Smooth muscle cell (in vitro differentiated cells): ENCODE results near the gene OSTN. TPM values are rescaled to one million over a fixed set of nuclear protein-coding genes. Genes with fewer than 3 reads are reported as not detected.

Source experiments
- DNase-seq: peaks from one replicate; lab custom pipeline; 2025; ENCODE audit not compliant: unreplicated experiment; lab: John Stamatoyannopoulos, UW
- H2AFZ ChIP-seq: fragments of 200-600 bp; sonication (generic); 2 replicates; pipeline ENCODE4 v1.6.0; 2016; ENCODE audit warnings: antibody characterized with exemption, low read depth, mild to moderate bottlenecking
- H3F3A ChIP-seq: fragments of 200-600 bp; sonication (generic); 2 replicates; pipeline ENCODE4 v1.6.0; 2017; ENCODE audit warnings: antibody characterized with exemption, low read depth
- H3K27ac ChIP-seq: fragments of 200-600 bp; sonication (generic); 2 replicates; pipeline ENCODE4 v1.5.1; 2016; ENCODE audit warnings: low read depth, mild to moderate bottlenecking
- H3K27me3 ChIP-seq: fragments of 200-600 bp; sonication (generic); 2 replicates; pipeline ENCODE4 v1.6.1; 2016; ENCODE audit warnings: low read depth, mild to moderate bottlenecking
- H3K36me3 ChIP-seq: fragments of 200-600 bp; sonication (generic); 2 replicates; pipeline ENCODE4 v1.5.1; 2016; ENCODE audit warnings: low read depth
- H3K4me1 ChIP-seq: fragments of 200-600 bp; sonication (generic); 2 replicates; pipeline ENCODE4 v1.5.1; 2016; ENCODE audit warnings: low read depth
- H3K4me2 ChIP-seq: fragments of 200-600 bp; sonication (generic); 2 replicates; pipeline ENCODE4 v1.6.0; 2016; ENCODE audit warnings: mild to moderate bottlenecking
- H3K4me3 ChIP-seq: fragments of 200-600 bp; sonication (generic); 2 replicates; pipeline ENCODE4 v1.5.1; 2016; ENCODE audit warnings: mild to moderate bottlenecking
- H3K79me2 ChIP-seq: fragments of 200-600 bp; sonication (generic); 2 replicates; pipeline ENCODE4 v1.6.0; 2016; ENCODE audit warnings: low read depth, mild to moderate bottlenecking
- H3K9ac ChIP-seq: fragments of 200-600 bp; sonication (generic); 2 replicates; pipeline ENCODE4 v1.6.0; 2016; ENCODE audit warnings: low read depth
- H3K9me3 ChIP-seq: fragments of 200-600 bp; sonication (generic); replicated peaks from 2 replicates; pipeline ENCODE4 v1.5.1; 2016; ENCODE audit warnings: low read depth
- H4K20me1 ChIP-seq: fragments of 200-600 bp; sonication (generic); 2 replicates; pipeline ENCODE4 v1.6.0; 2016; ENCODE audit warnings: low read depth
- CTCF ChIP-seq: fragments of 200-600 bp; sonication (generic); IDR thresholded peaks from 2 replicates; pipeline ENCODE4 v1.5.1; 2017; ENCODE audit warnings: borderline replicate concordance, mild to moderate bottlenecking, antibody characterized with exemption; ENCODE audit not compliant: insufficient read depth, poor library complexity, severe bottlenecking
- WGBS: methylation state at CpG from one replicate; pipeline ENCODE4 v1.1.7; 2016; ENCODE audit warnings: low lambda C conversion rate; 5-methylcytosine and 5-hydroxymethylcytosine counted together
- polyA plus RNA-seq: library from polyadenylated mRNA; unstranded; fragments of >200 nt; fragmentation: Nextera tagmentation; extraction: Ambion mirVana; gene quantifications from 2 replicates; pipeline ENCODE4 v1.2.1, GENCODE V29; 2016
- total RNA-seq: library from RNA; depleted of rRNA; stranded (reverse); fragments of >200 nt; gene quantifications from 2 replicates; pipeline ENCODE4 v1.2.3, GENCODE V29; 2014

OSTN gene
- total and polyA plus RNA-seq, 2 experiments from 2014 or later = 0.40 to 1.3 TPM

DNA sequence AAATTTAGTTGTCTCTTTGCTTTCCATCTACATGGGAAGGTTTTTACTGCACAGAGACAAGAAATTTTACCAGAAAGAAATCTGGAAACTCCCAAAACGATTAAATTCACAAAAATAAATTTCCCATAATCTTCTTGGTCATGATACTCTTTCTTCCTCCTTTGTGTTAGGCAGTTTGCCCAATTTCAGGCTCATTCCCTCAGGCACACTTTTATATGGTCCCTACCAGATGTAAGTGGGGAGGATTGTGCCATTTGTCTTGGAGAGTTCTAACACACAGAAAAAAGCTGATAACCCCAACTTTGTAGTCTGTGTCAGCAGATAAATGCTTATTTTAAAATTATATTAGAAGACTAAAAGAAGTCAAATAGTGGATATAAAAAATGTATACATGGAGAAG, 81.1 kb downstream of the OSTN start:
- H3K4me3 ChIP-seq = no peak overlapping the region

DNA sequence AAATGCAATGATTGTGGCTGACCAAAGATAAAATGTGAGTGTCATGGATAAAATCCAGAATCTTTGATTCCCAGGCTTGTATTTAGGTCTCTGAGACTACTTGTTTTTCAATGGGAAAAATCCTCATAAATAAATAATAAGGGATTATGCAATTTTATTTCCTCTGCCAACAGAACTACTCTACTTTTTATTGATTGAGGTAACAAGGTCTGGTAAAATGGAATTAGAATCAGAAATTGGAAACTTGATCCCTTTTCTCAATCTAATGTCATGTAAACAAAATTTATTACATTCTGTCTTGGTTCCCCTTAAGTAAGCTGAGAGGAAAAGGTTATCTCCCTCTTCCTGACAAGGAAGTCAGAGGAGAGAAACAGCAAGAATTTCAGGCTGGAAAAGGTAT, 81.8 kb downstream of the OSTN start:
- Histone ChIP-seq H3K4me1 (no peaks in the 10 kb centered on the region), H3K4me2 (no peak overlapping the region), H3K4me3 (no peak overlapping the region), H3K9ac (no peak overlapping the region), H2AFZ (no peak overlapping the region), H3K36me3 (no peaks in the 10 kb centered on the region), H3K27me3 (no peaks in the 10 kb centered on the region), H4K20me1 (no peaks in the 10 kb centered on the region), H3K9me3 (no peaks in the 10 kb centered on the region), H3F3A (no peaks in the 10 kb centered on the region), H3K79me2 (no peaks in the 10 kb centered on the region), H3K27ac (no peak overlapping the region)
- no peak for DNase-seq
- TF ChIP-seq CTCF = no peak

More for the DNA sequence above, 81.1 kb downstream of the OSTN start:
- Histone ChIP-seq H3K27me3 (no peaks in the 10 kb centered on the region), H3K4me1 (no peaks in the 10 kb centered on the region), H3K9ac (no peak overlapping the region), H3K9me3 (no peaks in the 10 kb centered on the region), H3K36me3 (no peaks in the 10 kb centered on the region), H2AFZ (no peak overlapping the region), H3K4me2 (no peak overlapping the region), H3K27ac (no peak overlapping the region), H3K79me2 (no peaks in the 10 kb centered on the region), H3F3A (no peaks in the 10 kb centered on the region), H4K20me1 (no peaks in the 10 kb centered on the region)
- TF ChIP-seq CTCF = no peak
- 77% methylated on average over 1 of the region's 1 CpG for WGBS
- no peak for DNase-seq

DNA sequence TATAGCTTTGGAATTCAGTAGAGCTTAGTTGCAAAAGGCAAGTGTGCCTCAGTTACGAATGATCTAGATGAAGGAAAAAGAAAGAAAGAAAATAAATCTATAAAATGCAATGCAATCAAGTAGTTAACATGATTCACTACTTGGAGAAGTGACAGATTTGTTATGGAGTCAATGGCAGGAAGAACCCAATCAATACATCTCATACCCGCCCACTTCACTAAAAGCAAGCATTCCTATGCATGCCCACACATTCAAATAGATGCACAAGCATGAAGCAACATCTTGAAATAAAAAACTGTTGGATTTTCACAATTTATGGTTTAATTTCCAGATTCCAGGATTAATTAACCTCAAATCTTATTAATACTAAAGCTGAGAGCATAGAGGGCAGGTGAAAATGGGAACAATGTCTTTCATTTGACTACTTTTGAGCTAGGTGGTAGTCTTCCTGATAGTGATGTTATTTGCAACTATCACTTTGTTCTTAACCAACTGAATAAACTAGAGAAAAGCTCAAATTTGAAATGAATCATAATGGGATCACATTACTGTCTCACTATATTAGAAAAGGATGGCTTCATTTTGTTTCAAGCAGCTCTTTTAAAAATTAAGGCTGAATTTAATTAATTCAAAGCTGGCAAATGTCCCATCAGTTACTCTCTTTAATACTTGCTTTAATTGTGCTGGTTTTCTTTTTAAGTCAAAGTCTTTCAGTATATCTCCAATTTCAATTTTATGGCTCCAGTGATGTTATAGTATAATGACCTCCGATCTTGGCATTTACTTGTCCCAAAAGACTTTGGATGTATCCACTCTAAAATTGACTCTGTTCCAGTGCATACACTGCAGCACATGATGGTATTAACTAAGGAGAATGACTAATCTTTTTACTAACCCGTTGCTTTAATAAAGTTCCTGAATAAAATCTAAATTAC, 83.5 kb downstream of the OSTN start:
- 75% methylated on average over 4 of the region's 4 CpGs for WGBS

More for the DNA sequence above, 83.5 kb downstream of the OSTN start:
- Histone ChIP-seq H2AFZ (no peak overlapping the region), H3K4me3 (no peak overlapping the region), H3K4me1 (no peaks in the 10 kb centered on the region), H4K20me1 (no peaks in the 10 kb centered on the region), H3K4me2 (no peak overlapping the region), H3K27ac (no peak overlapping the region), H3K27me3 (no peaks in the 10 kb centered on the region), H3K9ac (no peak overlapping the region), H3K36me3 (no peaks in the 10 kb centered on the region), H3F3A (no peaks in the 10 kb centered on the region), H3K9me3 (no peaks in the 10 kb centered on the region), H3K79me2 (no peaks in the 10 kb centered on the region)
- TF ChIP-seq CTCF = no peak
- no peak for DNase-seq
